Endothelial cell of umbilical vein (primary cell): ENCODE data around the gene SPPL3. TPM values are rescaled to one million over a fixed set of nuclear protein-coding genes. Genes with fewer than 3 reads are reported as not detected.

Experiments
- BruUV-seq: library from RNA; stranded (reverse); fragments of 400-500 nt; replicated peaks from 2 replicates; lab custom pipeline; 2021; lab: Mats Ljungman, UMichigan
- CTCF ChIA-PET: fragments of 300-600, 350-600 bp; sonication (Branson Sonifier 250); formaldehyde crosslinking; loops from one replicate; lab custom pipeline; 2021; ENCODE audit warnings: antibody characterized with exemption, inconsistent platforms; lab: Charles Lee
- POLR2A ChIA-PET: fragments of 300-600, 350-600 bp; sonication (Branson Sonifier 250); formaldehyde crosslinking; loops from one replicate; lab custom pipeline; 2021; ENCODE audit warnings: antibody characterized with exemption, inconsistent platforms; lab: Charles Lee
- DNase-seq: peaks from one replicate; pipeline ENCODE4 v3.0.0-alpha.2; 2011; ENCODE audit warnings: low read depth, low spot score
- FAIRE-seq: peaks from 2 replicates; lab custom pipeline; 2011; peaks lifted over from hg19 to GRCh38; lab: Jason Lieb, UNC
- H2AFZ ChIP-seq: 2 replicates; pipeline ENCODE4 v1.6.0; 2012; ENCODE audit warnings: low read depth, low read length, control low read depth, inconsistent platforms
- H3K27ac ChIP-seq: 2 replicates; pipeline ENCODE4 v1.5.1; 2011; ENCODE audit warnings: low read depth, mild to moderate bottlenecking, control low read depth, low read length, moderate library complexity; ENCODE audit not compliant: insufficient read depth
- H3K27me3 ChIP-seq, 2 experiments: 2 replicates each; pipeline versions ENCODE4 v1.6.0 to v1.6.1; 2011; ENCODE audit warnings: low read length in 2 of 2, mixed read lengths in 1 of 2; ENCODE audit not compliant: control insufficient read depth in 2 of 2, insufficient read depth in 2 of 2
- H3K36me3 ChIP-seq, 2 experiments: 2 replicates in 1 of 2; 3 replicates in 1 of 2; pipeline ENCODE4 v1.5.1; 2011; ENCODE audit warnings: low read length in 2 of 2, mild to moderate bottlenecking in 1 of 2, moderate library complexity in 1 of 2; ENCODE audit not compliant: control insufficient read depth in 2 of 2, insufficient read depth in 2 of 2; ENCODE audit errors: extremely low read depth in 1 of 2
- H3K4me1 ChIP-seq: 3 replicates; pipeline ENCODE4 v1.5.1; 2011; ENCODE audit warnings: mild to moderate bottlenecking, low read length; ENCODE audit not compliant: control insufficient read depth, insufficient read depth; ENCODE audit errors: extremely low read depth
- H3K4me2 ChIP-seq: 2 replicates; pipeline ENCODE4 v1.6.1; 2011; ENCODE audit warnings: low read length, control low read depth, mixed read lengths; ENCODE audit not compliant: insufficient read depth
- H3K4me3 ChIP-seq, 3 experiments: fragments of 200-600 bp in 1 of 3; sonication (generic), shearing (Covaris generic) in 1 of 3; replicated peaks in 1 of 3; 2 replicates each; pipeline ENCODE4 v1.5.1; 2011 to 2016; ENCODE audit warnings: control low read depth in 3 of 3, low read length in 3 of 3, mild to moderate bottlenecking in 2 of 3, inconsistent platforms in 1 of 3, low read depth in 1 of 3, moderate library complexity in 1 of 3; ENCODE audit not compliant: insufficient read depth in 1 of 3
- H3K79me2 ChIP-seq: 2 replicates; pipeline ENCODE4 v1.6.0; 2012; ENCODE audit warnings: low read length, inconsistent platforms; ENCODE audit not compliant: control insufficient read depth, insufficient read depth
- H3K9ac ChIP-seq: replicated peaks from 2 replicates; pipeline ENCODE3; 2011; ENCODE audit warnings: low read length, control low read depth; ENCODE audit not compliant: insufficient read depth; ENCODE audit errors: extremely low read depth
- H3K9me1 ChIP-seq: replicated peaks from 3 replicates; pipeline ENCODE4 v1.6.0; 2011; ENCODE audit warnings: mild to moderate bottlenecking, low read length; ENCODE audit not compliant: control insufficient read depth, insufficient read depth; ENCODE audit errors: extremely low read depth
- H3K9me3 ChIP-seq: replicated peaks from 2 replicates; pipeline ENCODE4 v1.5.1; 2012; ENCODE audit warnings: low read length, inconsistent platforms; ENCODE audit not compliant: control insufficient read depth, insufficient read depth
- H4K20me1 ChIP-seq: replicated peaks from 2 replicates; pipeline ENCODE3; 2011; ENCODE audit warnings: mild to moderate bottlenecking, low read length; ENCODE audit not compliant: control insufficient read depth, insufficient read depth; ENCODE audit errors: extremely low read depth
- EZH2 ChIP-seq: IDR thresholded peaks from 2 replicates; pipeline ENCODE4 v1.6.1; 2012; ENCODE audit warnings: borderline replicate concordance, low read depth, mild to moderate bottlenecking, moderate library complexity, low read length, inconsistent platforms; ENCODE audit not compliant: severe bottlenecking
- FOS ChIP-seq: IDR thresholded peaks from 2 replicates; pipeline ENCODE4 v1.6.1; 2011; ENCODE audit warnings: mild to moderate bottlenecking, low read length, moderate library complexity, borderline replicate concordance; ENCODE audit not compliant: insufficient read depth
- GATA2 ChIP-seq: IDR thresholded peaks from 2 replicates; pipeline ENCODE4 v1.7.0; 2011; ENCODE audit warnings: low read depth, mild to moderate bottlenecking, moderate library complexity, mixed read lengths, low read length; ENCODE audit not compliant: insufficient read length, insufficient read depth
- JUN ChIP-seq: IDR thresholded peaks from 2 replicates; pipeline ENCODE4 v1.6.1; 2011; ENCODE audit warnings: borderline replicate concordance, low read depth; ENCODE audit not compliant: insufficient read length, insufficient read depth
- MYC ChIP-seq: IDR thresholded peaks from one replicate; pipeline ENCODE4 v1.6.1; 2011; ENCODE audit warnings: mild to moderate bottlenecking, low read depth, low read length
- POLR2A ChIP-seq: IDR thresholded peaks from 2 replicates; pipeline ENCODE4 v1.6.1; 2012; ENCODE audit warnings: low read depth, mild to moderate bottlenecking, control low read depth, low read length
- POLR2AphosphoS5 ChIP-seq: IDR thresholded peaks from 2 replicates; pipeline ENCODE4 v1.6.1; 2012; ENCODE audit warnings: low read depth, mild to moderate bottlenecking, control low read depth, low read length, moderate library complexity; ENCODE audit not compliant: insufficient read depth
- dilution Hi-C: fragments of 300-500 bp; cut with MboI; formaldehyde crosslinking; loops from one replicate; pipeline ENCODE4 v1.15.0; 2019; ENCODE audit warnings: low sequenced_read_pairs; ENCODE audit not compliant: extremely low pct_ligation_motif_present
- intact Hi-C: fragments of 100-400 bp; cut with micrococcal nuclease; formaldehyde crosslinking; loops from one replicate; pipeline ENCODE4 v1.10.0; 2022
- polyA plus RNA-seq, 4 experiments: library from polyadenylated mRNA; depleted of rRNA in 3 of 4; stranded (reverse) in 3 of 4; unstranded in 1 of 4; fragments of >200 nt; gene quantifications; 2 replicates each; pipeline versions ENCODE4 v1.2.1 to v1.2.3, GENCODE V29; 2011 to 2012; ENCODE audit warnings: missing spikeins in 1 of 4
- total RNA-seq: library from RNA; stranded (reverse); gene quantifications from 2 replicates; pipeline ENCODE4 v1.2.3, GENCODE V29; 2021
- TF ChIP-seq, protein P1 (sequence below), 2 donors: IDR thresholded peaks; 1 replicate in 1 of 2; 2 replicates in 1 of 2; pipeline ENCODE4 v1.5.1; 2011; ENCODE audit warnings: low read length in 2 of 2, mild to moderate bottlenecking in 2 of 2, moderate library complexity in 2 of 2, control low read depth in 1 of 2, inconsistent platforms in 1 of 2, low read depth in 1 of 2; ENCODE audit not compliant: insufficient read depth in 1 of 2; ENCODE audit errors: extremely low read depth in 1 of 2
- TF ChIP-seq, protein P2 (sequence below): IDR thresholded peaks from 2 replicates; pipeline ENCODE4 v1.6.1; 2011; ENCODE audit not compliant: insufficient read depth, insufficient read length

Gene SPPL3
- total and polyA plus RNA-seq, 2 donors (not counting 3 experiments of a cell fraction or from before 2014, with no cell fraction given): 30.6 to 53.0 TPM

DNA sequence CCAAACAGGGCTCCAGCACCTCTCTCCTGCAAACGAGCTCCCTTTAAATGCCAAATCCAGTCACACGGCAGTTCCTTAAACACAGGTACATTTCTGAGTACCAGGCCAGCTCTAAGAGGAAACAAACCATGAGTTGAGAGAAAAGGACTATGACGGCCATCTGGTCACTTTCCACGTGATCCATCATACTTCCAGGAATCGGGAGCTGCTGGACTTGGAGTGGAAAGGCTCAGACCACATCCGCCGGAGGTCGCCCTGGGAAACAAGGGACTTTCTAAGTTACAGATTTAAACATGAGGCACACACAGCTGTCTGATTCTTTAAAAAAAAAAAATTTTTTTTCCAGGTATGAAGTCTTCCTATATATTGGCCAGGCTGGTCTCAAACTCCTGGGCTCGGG is 139.3 kb downstream of the SPPL3 start:
- Histone ChIP-seq H3K4me2 (no peak overlapping the region), H3K79me2 (no peaks in the 10 kb centered on the region), H2AFZ (no peak overlapping the region), H3K9me3 (no peaks in the 10 kb centered on the region), H3K4me1 (no peaks in the 10 kb centered on the region), H4K20me1 (no peaks in the 10 kb centered on the region), H3K36me3 (peaks cover 10 to 44% of the 10 kb centered on the region in 2 experiments), H3K4me3 (no peak overlapping the region), H3K9ac (no peak overlapping the region), H3K9me1 (no peaks in the 10 kb centered on the region), H3K27me3 (no peaks in the 10 kb centered on the region), H3K27ac (no peak overlapping the region)
- dilution Hi-C loops (no loop called here), intact Hi-C loops (no loop called here)
- ChIA-PET CTCF (no interaction called here), POLR2A (no interaction called here)
- DNase-seq: no peak
- BruUV-seq: no TSS peak
- FAIRE-seq: no peak
- TF ChIP-seq GATA2: no peak
- TF ChIP-seq POLR2A: no peak
- TF ChIP-seq POLR2AphosphoS5: no peak
- TF ChIP-seq FOS: no peak
- no peak for TF ChIP-seq MYC
- TF ChIP-seq EZH2: no peak
- TF ChIP-seq, protein P1, sequence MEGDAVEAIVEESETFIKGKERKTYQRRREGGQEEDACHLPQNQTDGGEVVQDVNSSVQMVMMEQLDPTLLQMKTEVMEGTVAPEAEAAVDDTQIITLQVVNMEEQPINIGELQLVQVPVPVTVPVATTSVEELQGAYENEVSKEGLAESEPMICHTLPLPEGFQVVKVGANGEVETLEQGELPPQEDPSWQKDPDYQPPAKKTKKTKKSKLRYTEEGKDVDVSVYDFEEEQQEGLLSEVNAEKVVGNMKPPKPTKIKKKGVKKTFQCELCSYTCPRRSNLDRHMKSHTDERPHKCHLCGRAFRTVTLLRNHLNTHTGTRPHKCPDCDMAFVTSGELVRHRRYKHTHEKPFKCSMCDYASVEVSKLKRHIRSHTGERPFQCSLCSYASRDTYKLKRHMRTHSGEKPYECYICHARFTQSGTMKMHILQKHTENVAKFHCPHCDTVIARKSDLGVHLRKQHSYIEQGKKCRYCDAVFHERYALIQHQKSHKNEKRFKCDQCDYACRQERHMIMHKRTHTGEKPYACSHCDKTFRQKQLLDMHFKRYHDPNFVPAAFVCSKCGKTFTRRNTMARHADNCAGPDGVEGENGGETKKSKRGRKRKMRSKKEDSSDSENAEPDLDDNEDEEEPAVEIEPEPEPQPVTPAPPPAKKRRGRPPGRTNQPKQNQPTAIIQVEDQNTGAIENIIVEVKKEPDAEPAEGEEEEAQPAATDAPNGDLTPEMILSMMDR (IDR thresholded peaks at IDR 0.05; ENCODE audit: extremely low read depth in 1 of 2, insufficient read depth in 1 of 2, low read depth in 1 of 2, low read length in 2 of 2): no peak
- TF ChIP-seq, protein P2, sequence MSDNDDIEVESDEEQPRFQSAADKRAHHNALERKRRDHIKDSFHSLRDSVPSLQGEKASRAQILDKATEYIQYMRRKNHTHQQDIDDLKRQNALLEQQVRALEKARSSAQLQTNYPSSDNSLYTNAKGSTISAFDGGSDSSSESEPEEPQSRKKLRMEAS: no peak
- no peak for TF ChIP-seq JUN
